GM12878 (cell line): ENCODE results near the gene BIRC6.

Experiments
- FOS ChIP-seq: IDR thresholded peaks from 3 replicates; pipeline ENCODE4 v1.6.1; 2011; ENCODE audit warnings: borderline replicate concordance; ENCODE audit not compliant: insufficient read length; ENCODE audit errors: extremely low read depth
- TF ChIP-seq, protein P1 (sequence below), 3 experiments: IDR thresholded peaks in 2 of 3; conservative IDR thresholded peaks in 1 of 3; 2 replicates each; pipeline ENCODE4 v1.5.1; 2011; ENCODE audit warnings: low read depth in 3 of 3, low read length in 3 of 3, mild to moderate bottlenecking in 3 of 3, control low read depth in 2 of 3, moderate library complexity in 2 of 3, inconsistent platforms in 1 of 3, mixed read lengths in 1 of 3; ENCODE audit not compliant: control insufficient read depth in 2 of 3, insufficient read depth in 1 of 3; ENCODE audit errors: extremely low read depth in 1 of 3
- TF ChIP-seq, protein P2 (sequence below): IDR thresholded peaks from 2 replicates; pipeline ENCODE4 v1.6.1; 2012; ENCODE audit warnings: low read depth, low read length, improper control_type of control experiment
- TF ChIP-seq, protein P3 (sequence below): fragments of 450-650 bp; IDR thresholded peaks from 2 replicates; pipeline ENCODE4 v1.6.1; 2018; ENCODE audit warnings: mild to moderate bottlenecking, low read depth, moderate library complexity; ENCODE audit not compliant: partially characterized antibody

DNA sequence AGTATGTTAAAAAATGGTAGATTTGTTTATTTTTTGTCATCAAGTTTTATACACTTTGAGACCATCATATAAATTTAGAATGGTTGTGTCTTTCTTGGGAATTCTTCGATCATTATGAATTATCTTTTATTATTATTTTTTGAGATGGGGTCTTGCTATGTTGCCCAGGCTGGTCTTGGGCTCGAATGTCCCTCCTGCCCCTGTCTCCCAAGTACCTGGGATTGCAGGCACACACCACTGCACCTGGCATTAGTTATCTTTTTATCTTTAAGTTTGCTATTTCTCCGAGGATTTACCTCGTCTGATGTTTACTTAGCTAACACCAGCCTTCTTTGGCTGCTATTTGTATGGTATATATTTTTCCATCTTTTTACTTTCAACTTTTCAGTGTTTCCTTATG is 100.0 kb downstream of the BIRC6 start:
- TF ChIP-seq, protein P1, sequence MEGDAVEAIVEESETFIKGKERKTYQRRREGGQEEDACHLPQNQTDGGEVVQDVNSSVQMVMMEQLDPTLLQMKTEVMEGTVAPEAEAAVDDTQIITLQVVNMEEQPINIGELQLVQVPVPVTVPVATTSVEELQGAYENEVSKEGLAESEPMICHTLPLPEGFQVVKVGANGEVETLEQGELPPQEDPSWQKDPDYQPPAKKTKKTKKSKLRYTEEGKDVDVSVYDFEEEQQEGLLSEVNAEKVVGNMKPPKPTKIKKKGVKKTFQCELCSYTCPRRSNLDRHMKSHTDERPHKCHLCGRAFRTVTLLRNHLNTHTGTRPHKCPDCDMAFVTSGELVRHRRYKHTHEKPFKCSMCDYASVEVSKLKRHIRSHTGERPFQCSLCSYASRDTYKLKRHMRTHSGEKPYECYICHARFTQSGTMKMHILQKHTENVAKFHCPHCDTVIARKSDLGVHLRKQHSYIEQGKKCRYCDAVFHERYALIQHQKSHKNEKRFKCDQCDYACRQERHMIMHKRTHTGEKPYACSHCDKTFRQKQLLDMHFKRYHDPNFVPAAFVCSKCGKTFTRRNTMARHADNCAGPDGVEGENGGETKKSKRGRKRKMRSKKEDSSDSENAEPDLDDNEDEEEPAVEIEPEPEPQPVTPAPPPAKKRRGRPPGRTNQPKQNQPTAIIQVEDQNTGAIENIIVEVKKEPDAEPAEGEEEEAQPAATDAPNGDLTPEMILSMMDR (IDR thresholded peaks at IDR 0.05 in 2 of 3, conservative IDR thresholded peaks at IDR 0.05 in 1 of 3; ENCODE audit: control insufficient read depth in 2 of 3, extremely low read depth in 1 of 3, insufficient read depth in 1 of 3, low read depth in 3 of 3, low read length in 3 of 3), result no peak
- TF ChIP-seq, protein P2, sequence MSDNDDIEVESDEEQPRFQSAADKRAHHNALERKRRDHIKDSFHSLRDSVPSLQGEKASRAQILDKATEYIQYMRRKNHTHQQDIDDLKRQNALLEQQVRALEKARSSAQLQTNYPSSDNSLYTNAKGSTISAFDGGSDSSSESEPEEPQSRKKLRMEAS, result no peak
- TF ChIP-seq, protein P3, sequence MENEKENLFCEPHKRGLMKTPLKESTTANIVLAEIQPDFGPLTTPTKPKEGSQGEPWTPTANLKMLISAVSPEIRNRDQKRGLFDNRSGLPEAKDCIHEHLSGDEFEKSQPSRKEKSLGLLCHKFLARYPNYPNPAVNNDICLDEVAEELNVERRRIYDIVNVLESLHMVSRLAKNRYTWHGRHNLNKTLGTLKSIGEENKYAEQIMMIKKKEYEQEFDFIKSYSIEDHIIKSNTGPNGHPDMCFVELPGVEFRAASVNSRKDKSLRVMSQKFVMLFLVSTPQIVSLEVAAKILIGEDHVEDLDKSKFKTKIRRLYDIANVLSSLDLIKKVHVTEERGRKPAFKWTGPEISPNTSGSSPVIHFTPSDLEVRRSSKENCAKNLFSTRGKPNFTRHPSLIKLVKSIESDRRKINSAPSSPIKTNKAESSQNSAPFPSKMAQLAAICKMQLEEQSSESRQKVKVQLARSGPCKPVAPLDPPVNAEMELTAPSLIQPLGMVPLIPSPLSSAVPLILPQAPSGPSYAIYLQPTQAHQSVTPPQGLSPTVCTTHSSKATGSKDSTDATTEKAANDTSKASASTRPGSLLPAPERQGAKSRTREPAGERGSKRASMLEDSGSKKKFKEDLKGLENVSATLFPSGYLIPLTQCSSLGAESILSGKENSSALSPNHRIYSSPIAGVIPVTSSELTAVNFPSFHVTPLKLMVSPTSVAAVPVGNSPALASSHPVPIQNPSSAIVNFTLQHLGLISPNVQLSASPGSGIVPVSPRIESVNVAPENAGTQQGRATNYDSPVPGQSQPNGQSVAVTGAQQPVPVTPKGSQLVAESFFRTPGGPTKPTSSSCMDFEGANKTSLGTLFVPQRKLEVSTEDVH, result no peak
- no peak for TF ChIP-seq FOS
